ENCODE data around the gene CCDC170.

DNA sequence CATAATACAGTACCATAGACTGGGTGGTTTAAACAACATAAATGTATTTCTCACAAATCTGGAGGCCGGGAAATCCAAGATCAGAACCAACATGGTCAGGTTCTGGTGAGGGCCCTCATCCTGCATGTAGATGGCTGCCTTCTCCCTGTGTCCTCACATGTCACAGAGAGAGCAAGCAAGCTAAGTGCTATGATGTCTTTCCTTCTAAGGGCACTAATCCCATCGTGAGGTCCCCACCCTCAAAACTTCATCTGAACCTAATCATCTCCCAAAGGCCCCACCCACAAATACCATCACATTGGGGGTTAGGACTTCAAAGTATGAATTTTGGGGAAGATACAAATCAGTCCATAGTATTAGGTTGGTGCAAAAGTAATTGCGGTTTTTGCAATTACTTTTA, 56.8 kb downstream of the CCDC170 start:
- TF ChIP-seq, protein P1, sequence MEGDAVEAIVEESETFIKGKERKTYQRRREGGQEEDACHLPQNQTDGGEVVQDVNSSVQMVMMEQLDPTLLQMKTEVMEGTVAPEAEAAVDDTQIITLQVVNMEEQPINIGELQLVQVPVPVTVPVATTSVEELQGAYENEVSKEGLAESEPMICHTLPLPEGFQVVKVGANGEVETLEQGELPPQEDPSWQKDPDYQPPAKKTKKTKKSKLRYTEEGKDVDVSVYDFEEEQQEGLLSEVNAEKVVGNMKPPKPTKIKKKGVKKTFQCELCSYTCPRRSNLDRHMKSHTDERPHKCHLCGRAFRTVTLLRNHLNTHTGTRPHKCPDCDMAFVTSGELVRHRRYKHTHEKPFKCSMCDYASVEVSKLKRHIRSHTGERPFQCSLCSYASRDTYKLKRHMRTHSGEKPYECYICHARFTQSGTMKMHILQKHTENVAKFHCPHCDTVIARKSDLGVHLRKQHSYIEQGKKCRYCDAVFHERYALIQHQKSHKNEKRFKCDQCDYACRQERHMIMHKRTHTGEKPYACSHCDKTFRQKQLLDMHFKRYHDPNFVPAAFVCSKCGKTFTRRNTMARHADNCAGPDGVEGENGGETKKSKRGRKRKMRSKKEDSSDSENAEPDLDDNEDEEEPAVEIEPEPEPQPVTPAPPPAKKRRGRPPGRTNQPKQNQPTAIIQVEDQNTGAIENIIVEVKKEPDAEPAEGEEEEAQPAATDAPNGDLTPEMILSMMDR (IDR thresholded peaks at IDR 0.05), result no peak
- TF ChIP-seq POLR2A (IDR thresholded peaks at IDR 0.05) (no peak), POLR2AphosphoS5 (IDR thresholded peaks at IDR 0.05) (no peak), EP300 (IDR thresholded peaks at IDR 0.05; ENCODE audit: low read depth) (no peak)
